HCT116 (cell line): Measurements from ENCODE around the gene TTC23.

Experiments used
- ELF1 ChIP-seq: IDR thresholded peaks from 2 replicates; pipeline ENCODE4 v1.6.1; 2012; ENCODE audit warnings: low read depth, borderline replicate concordance
- POLR2A ChIP-seq: IDR thresholded peaks from 2 replicates; pipeline ENCODE4 v1.7.0; 2011; ENCODE audit warnings: borderline replicate concordance; ENCODE audit not compliant: insufficient read depth, insufficient read length; ENCODE audit errors: extremely low read depth
- TF ChIP-seq, protein P1 (sequence below), 3 experiments: fragments of 200-600 bp in 1 of 3; sonication (generic) in 1 of 3; IDR thresholded peaks in 2 of 3; conservative IDR thresholded peaks in 1 of 3; 2 replicates each; pipeline ENCODE4 v1.5.1; 2012 to 2017; ENCODE audit warnings: low read depth in 2 of 3, low read length in 2 of 3, antibody characterized with exemption in 1 of 3, borderline replicate concordance in 1 of 3, control low read depth in 1 of 3, mild to moderate bottlenecking in 1 of 3, mixed read lengths in 1 of 3, mixed run types in 1 of 3, moderate library complexity in 1 of 3; ENCODE audit not compliant: insufficient read depth in 1 of 3
- TF ChIP-seq, protein P2 (sequence below): IDR thresholded peaks from 2 replicates; pipeline ENCODE4 v1.6.1; 2012

DNA sequence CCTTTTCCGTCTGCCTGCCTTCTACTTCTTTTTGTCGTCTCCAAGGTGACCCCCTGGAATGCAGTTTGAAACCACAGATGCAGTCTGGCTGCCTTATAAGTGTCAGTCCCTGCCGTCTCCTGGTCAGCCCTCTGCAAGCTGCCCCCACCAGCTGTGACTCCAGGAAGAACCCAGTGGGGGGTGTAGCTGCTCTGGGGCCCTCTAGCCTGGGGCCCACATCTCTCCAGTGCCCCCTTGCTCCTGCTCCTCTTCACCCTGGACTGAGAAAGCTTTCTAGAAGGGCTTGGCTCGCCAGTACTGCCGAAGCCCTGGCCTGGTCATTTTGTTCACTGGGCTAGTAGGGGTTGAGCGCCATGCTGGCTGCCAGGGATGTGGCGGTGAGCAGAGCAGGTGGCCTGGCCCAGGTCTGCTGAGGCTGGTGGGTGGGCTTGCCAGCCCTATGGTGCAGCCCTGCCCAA, 123.2 kb downstream of the TTC23 start:
- TF ChIP-seq POLR2A (no peak), ELF1 (no peak)
- TF ChIP-seq, protein P1, sequence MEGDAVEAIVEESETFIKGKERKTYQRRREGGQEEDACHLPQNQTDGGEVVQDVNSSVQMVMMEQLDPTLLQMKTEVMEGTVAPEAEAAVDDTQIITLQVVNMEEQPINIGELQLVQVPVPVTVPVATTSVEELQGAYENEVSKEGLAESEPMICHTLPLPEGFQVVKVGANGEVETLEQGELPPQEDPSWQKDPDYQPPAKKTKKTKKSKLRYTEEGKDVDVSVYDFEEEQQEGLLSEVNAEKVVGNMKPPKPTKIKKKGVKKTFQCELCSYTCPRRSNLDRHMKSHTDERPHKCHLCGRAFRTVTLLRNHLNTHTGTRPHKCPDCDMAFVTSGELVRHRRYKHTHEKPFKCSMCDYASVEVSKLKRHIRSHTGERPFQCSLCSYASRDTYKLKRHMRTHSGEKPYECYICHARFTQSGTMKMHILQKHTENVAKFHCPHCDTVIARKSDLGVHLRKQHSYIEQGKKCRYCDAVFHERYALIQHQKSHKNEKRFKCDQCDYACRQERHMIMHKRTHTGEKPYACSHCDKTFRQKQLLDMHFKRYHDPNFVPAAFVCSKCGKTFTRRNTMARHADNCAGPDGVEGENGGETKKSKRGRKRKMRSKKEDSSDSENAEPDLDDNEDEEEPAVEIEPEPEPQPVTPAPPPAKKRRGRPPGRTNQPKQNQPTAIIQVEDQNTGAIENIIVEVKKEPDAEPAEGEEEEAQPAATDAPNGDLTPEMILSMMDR (IDR thresholded peaks at IDR 0.05 in 2 of 3, conservative IDR thresholded peaks at IDR 0.05 in 1 of 3; ENCODE audit: borderline replicate concordance in 1 of 3, insufficient read depth in 1 of 3, low read depth in 2 of 3, low read length in 2 of 3), result no peak
- TF ChIP-seq, protein P2, sequence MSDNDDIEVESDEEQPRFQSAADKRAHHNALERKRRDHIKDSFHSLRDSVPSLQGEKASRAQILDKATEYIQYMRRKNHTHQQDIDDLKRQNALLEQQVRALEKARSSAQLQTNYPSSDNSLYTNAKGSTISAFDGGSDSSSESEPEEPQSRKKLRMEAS, result no peak
